GM13977 (cell line): Measurements from ENCODE around the gene CCDC63.

Source experiments
- DNase-seq: peaks from one replicate; pipeline ENCODE4 v3.0.0; 2012; ENCODE audit warnings: low spot score
- in situ Hi-C: fragments of 300-500 bp; cut with MboI; formaldehyde crosslinking; loops from one replicate; pipeline ENCODE4 v1.12.0; 2022; ENCODE audit warnings: low sequenced_read_pairs, low pct_unique_long_range_greater_than_20kb, mixed read lengths, inconsistent platforms; ENCODE audit not compliant: unreplicated experiment
- TF ChIP-seq, protein P1 (sequence below): IDR thresholded peaks from 2 replicates; pipeline ENCODE4 v1.5.1; 2012; ENCODE audit warnings: mild to moderate bottlenecking, control low read depth; ENCODE audit not compliant: insufficient read depth; ENCODE audit errors: extremely low read depth, missing control alignments

CCDC63 gene

DNA sequence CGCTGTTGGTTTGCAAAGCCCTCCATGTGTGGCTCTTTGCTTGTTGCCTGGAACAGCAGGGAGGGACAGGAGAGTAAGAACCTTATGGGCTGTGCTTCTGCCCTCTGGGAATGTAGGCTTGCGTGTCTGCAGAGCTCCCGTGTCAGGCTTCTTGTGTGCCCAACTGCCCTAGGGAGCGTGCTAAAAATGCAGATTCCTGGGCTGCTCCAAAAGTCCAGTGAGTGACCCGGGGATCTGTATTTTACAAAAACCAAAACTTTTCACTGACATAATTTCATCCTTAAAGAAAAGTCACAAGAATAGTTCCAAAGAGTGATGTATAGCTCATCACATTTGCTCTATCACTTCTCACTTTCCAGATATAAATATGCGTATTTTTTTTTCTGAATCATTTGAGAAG is 34.8 kb upstream of the CCDC63 start:
- no peak for DNase-seq
- TF ChIP-seq, protein P1, sequence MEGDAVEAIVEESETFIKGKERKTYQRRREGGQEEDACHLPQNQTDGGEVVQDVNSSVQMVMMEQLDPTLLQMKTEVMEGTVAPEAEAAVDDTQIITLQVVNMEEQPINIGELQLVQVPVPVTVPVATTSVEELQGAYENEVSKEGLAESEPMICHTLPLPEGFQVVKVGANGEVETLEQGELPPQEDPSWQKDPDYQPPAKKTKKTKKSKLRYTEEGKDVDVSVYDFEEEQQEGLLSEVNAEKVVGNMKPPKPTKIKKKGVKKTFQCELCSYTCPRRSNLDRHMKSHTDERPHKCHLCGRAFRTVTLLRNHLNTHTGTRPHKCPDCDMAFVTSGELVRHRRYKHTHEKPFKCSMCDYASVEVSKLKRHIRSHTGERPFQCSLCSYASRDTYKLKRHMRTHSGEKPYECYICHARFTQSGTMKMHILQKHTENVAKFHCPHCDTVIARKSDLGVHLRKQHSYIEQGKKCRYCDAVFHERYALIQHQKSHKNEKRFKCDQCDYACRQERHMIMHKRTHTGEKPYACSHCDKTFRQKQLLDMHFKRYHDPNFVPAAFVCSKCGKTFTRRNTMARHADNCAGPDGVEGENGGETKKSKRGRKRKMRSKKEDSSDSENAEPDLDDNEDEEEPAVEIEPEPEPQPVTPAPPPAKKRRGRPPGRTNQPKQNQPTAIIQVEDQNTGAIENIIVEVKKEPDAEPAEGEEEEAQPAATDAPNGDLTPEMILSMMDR, result no peak
- in situ Hi-C loops, result no loop called here

DNA sequence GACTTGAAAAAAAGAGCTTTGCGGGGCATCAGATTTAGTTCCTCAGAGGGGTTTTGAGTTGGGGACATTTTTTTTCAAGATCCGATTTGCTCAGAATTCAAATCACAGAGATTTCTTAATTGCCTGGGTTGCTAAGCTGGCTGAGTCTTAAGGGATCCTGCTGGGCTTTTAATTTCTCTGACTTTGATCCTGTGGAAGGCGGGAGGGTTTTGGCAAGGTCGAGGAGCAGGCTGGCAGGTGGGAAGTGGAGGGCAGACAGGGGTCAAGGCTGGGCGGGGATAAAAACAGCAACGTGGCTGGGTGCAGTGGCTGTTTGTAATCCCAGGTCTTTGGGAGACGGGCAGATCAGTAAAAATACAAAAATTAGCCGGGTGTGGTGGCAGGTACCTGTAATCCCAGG is 33.5 kb upstream of the CCDC63 start:
- TF ChIP-seq, protein P1, result no peak
- no peak for DNase-seq
- in situ Hi-C loops, result no loop called here

DNA sequence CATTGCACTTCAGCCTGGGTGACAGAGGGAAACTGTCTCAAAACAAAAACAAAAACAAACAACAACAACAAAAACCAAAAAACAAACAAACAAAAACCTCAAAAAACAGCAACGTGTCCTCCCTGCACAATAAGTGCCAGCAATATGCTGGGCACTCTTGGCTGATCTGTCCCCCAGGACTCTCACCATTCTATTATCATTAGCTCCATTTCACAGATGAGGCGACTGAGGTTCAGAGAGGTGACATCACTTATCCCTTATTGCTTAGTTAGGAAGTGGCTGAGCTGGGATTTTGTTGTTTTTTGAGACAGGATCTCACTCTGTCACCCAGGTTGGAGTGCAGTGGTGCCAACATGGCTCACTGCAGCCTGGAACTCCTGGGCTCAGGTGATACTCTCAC is 33.0 kb upstream of the CCDC63 start:
- in situ Hi-C loops, result no loop called here
- DNase-seq, result no peak
- TF ChIP-seq, protein P1, result no peak

DNA sequence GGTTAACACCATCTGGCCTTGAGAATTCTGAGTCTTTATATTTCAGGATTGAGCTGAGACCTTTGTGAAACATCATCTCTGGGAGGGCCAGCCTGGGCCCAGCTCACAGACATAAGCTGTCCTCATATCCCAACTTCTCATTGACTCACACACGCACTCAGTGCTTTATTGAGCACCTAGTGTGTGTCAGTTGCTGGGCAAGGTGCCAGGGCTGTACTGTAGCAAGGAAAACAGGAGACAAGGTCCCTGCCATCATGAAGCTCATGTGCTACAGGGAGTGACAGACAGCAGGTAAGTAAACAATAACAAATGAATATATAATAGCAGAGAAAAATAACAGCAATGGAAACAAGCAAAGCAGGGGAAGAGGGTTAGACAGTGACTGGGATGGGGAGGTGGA is 30.5 kb upstream of the CCDC63 start:
- in situ Hi-C loops, result no loop called here
- no peak for DNase-seq
- TF ChIP-seq, protein P1, result no peak

DNA sequence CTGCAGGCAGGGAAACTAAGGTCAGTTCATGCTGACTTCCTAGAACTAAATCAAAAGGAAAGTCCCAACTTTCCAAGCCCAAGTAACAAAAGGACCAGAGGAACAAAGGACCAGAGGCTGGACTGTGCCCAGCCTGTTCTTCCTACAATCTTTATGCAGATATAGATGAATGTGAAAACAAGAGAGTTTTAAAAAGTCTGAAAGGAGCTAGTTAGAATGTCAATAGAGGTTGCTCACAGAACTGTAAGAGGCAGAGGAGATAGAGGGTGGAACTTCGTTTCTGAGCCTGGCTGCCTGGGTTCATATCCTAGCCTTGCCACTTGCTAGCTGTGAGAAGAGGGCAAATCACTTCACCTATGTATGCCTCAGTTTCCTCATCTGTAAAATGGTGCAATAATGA is 30.0 kb upstream of the CCDC63 start:
- TF ChIP-seq, protein P1, result no peak
- in situ Hi-C loops, result no loop called here
- no peak for DNase-seq

DNA sequence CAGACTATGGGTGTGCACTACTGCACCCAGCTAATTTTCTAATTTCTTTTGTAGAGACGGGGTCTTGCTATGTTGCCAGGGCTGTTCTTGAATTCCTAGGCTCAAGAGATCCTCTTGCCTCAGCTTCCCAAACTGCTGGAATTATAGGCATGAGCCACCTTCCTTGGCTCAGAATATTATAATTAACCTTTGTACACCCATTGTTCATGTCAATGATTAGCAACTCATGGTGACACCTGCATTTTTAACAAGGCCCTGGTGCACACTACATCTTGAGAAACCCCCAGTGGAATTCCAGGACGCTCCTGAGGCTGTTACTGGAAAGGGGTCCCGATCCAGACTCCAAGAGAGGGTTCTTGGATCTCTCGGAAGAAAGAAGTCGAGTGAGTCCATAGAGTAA is 28.3 kb upstream of the CCDC63 start:
- no peak for DNase-seq
- TF ChIP-seq, protein P1, result no peak

DNA sequence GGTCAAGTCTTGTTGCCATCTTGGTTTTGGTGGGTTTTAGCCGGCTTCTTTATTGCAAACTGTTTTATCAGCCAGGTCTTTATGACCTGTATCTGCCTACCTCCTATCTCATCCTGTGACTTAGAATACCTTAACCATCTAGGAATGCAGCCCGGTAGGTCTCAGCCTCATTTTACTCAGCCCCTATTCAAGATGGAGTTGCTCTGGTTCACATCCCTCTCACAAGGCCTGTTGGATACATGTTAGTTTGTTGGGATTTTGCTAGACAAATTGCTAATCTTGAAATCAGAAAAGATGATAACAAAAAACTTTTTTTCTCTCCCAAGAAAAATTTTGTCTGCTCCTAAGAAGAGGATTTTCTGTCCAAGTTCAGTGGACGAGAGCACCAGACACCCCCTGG is 27.6 kb upstream of the CCDC63 start:
- no peak for DNase-seq
- TF ChIP-seq, protein P1, result no peak
- in situ Hi-C loops, result no loop called here

More for the DNA sequence above, 28.3 kb upstream of the CCDC63 start:
- in situ Hi-C loops, result no loop called here
